ENCODE data around the gene SMIM1.

DNA sequence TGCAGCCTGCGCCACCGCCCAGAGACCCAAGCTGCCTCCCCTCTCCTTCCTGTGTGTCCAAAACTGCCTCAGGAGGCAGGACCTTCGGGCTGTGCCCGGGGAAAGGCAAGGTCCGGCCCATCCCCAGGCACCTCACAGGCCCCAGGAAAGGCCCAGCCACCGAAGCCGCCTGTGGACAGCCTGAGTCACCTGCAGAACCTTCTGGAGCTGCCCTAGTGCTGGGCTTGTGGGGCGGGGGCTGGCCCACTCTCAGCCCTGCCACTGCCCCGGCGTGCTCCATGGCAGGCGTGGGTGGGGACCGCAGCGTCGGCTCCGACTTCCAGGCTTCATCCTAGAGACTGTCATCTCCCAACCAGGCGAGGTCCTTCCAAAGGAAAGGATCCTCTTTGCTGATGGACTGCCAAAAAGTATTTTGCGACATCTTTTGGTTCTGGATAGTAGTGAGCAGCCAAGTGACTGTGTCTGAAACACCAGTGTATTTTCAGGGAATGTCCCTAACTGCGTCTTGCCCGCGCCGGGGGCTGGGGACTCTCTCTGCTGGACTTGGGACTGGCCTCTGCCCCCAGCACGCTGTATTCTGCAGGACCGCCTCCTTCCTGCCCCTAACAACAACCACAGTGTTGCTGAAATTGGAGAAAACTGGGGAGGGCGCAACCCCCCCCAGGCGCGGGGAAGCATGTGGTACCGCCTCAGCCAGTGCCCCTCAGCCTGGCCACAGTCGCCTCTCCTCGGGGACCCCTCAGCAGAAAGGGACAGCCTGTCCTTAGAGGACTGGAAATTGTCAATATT is 39.3 kb upstream of the SMIM1 start:
- TF ChIP-seq POLR2AphosphoS5 (IDR thresholded peaks at IDR 0.05; ENCODE audit: low read depth, low read length) = no peak
- TF ChIP-seq POLR2A (IDR thresholded peaks at IDR 0.05; ENCODE audit: low read depth, low read length) = no peak
- no peak for TF ChIP-seq TAF1 (IDR thresholded peaks at IDR 0.05; ENCODE audit: low read depth, low read length)
- TF ChIP-seq POU2F2 (IDR thresholded peaks at IDR 0.05; ENCODE audit: low read depth, low read length) = no peak
- no peak for TF ChIP-seq SPI1 (IDR thresholded peaks at IDR 0.05; ENCODE audit: low read depth, low read length)

All from GM12891 (cell line).